Muscle layer of duodenum (tissue), 2 donors: ENCODE data around the gene TM9SF1.

Experiments used
- H3K27ac ChIP-seq: one replicate; pipeline ENCODE4 v1.7.0; 2013; ENCODE audit warnings: mild to moderate bottlenecking, low read length
- H3K27me3 ChIP-seq: one replicate; pipeline ENCODE4 v1.7.0; 2013; ENCODE audit warnings: low read depth, mild to moderate bottlenecking, control low read depth, low read length
- H3K36me3 ChIP-seq, 2 donors: one replicate each; pipeline ENCODE4 v1.7.0; 2013; ENCODE audit warnings: low read length in 2 of 2, control low read depth in 1 of 2, mild to moderate bottlenecking in 1 of 2; ENCODE audit not compliant: insufficient read depth in 2 of 2, control insufficient read depth in 1 of 2
- H3K4me1 ChIP-seq, 2 donors: one replicate each; pipeline ENCODE4 v1.7.0; 2013; ENCODE audit warnings: low read length in 2 of 2, mild to moderate bottlenecking in 2 of 2, control low read depth in 1 of 2, moderate library complexity in 1 of 2; ENCODE audit not compliant: insufficient read depth in 2 of 2, control insufficient read depth in 1 of 2
- H3K4me3 ChIP-seq, 2 donors: one replicate each; pipeline ENCODE4 v1.7.0; 2013; ENCODE audit warnings: low read length in 2 of 2, low read depth in 1 of 2, mild to moderate bottlenecking in 1 of 2
- H3K9me3 ChIP-seq, 2 donors: one replicate each; pipeline ENCODE4 v1.7.0; 2013; ENCODE audit warnings: low read length in 2 of 2, control low read depth in 1 of 2, mild to moderate bottlenecking in 1 of 2; ENCODE audit not compliant: control insufficient read depth in 1 of 2
- donor health status: healthy.

TM9SF1 gene

GRCh38 chr14:24145690-24146452 lies 49.4 kb downstream of the TM9SF1 start:
- H3K4me3 ChIP-seq: peak overlapping the region; percentile 80 to 94
- no peaks in the 10 kb centered on the region for H3K9me3 ChIP-seq
- H3K4me1 ChIP-seq: peaks cover 16 to 37% of the 10 kb centered on the region in 2 donors
- no peaks in the 10 kb centered on the region for H3K27me3 ChIP-seq
- peaks cover 21 to 28% of the 10 kb centered on the region in 2 donors for H3K36me3 ChIP-seq
- peak overlapping the region; percentile 90 for H3K27ac ChIP-seq

DNA sequence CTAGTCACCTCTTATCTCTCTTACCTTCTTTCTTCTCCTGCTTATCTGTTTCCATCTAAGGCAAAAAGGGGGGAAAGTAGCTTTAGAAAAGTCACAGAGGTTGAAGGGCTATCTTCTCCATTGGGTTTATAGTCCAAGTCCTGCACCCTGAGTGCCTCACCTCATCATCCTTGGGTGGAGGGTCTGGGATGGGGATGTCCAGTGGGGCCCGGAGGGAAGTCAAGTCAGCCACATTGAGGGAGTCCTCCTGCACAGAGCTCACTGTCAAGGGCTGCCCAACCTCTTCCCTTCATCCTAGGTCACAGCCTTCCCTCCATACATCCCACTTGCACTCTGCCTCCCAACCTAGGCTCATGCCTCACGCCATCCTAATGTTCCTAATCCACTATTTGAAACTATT lies 50.0 kb downstream of the TM9SF1 start:
- Histone ChIP-seq H3K27ac (peak overlapping the region; percentile 90), H3K36me3 (peaks cover 14 to 21% of the 10 kb centered on the region in 2 donors), H3K9me3 (no peaks in the 10 kb centered on the region), H3K4me3 (peak overlapping the region; percentile 80 to 94), H3K27me3 (no peaks in the 10 kb centered on the region), H3K4me1 (peaks cover 16 to 43% of the 10 kb centered on the region in 2 donors)

DNA sequence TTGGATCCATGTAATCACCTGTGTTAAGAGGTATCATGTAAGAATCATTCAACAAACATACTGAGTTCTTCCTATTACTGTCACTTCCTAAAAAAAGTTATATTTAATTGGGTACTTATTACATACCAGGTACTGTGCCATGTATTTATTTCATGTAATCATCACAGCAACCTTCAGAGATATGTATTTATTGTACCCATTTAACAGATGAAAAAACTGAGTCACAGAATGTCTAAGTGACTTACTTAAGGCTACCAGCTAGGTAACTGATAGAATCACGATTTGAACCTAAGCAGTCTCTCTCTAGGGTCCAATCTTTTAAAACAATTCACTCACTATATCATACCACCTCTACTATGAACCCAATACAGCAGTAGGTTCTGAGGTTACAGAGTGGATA lies 50.8 kb downstream of the TM9SF1 start:
- Histone ChIP-seq H3K4me1 (peaks cover 16 to 47% of the 10 kb centered on the region in 2 donors), H3K36me3 (peaks cover 7 to 16% of the 10 kb centered on the region in 2 donors), H3K27ac (peak overlapping the region; percentile 21), H3K27me3 (no peaks in the 10 kb centered on the region), H3K4me3 (no peak overlapping the region), H3K9me3 (no peaks in the 10 kb centered on the region)

DNA sequence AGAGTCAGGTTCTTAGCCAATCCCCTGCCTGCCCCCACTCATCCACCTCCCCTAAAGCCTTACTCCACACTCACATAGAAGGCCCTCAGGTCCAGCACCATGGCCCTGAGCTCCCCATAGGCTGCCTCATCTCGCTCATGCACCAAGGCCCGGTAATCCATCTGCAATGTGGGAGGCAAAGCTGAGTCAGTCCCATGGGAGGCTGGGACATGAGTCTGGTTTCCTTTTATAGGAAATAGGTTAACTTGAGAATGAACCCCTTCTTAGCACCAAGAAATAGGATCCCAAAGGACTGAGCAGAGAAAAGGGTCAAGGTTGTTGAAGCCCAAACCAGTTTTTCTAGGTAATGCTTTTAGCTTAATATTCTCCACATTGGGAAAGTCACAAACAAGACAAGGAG lies 51.7 kb downstream of the TM9SF1 start:
- Histone ChIP-seq H3K9me3 (no peaks in the 10 kb centered on the region), H3K4me1 (peaks cover 14 to 47% of the 10 kb centered on the region in 2 donors), H3K27ac (no peak overlapping the region), H3K4me3 (no peak overlapping the region), H3K36me3 (peaks cover 14 to 23% of the 10 kb centered on the region in 2 donors), H3K27me3 (no peaks in the 10 kb centered on the region)

- Histone ChIP-seq H3K27me3 (no peaks in the 10 kb centered on the region), H3K4me3 (peak within 1 kb of the TSS; percentile 84 to 91), H3K9me3 (no peaks in the 10 kb centered on the region), H3K27ac (peak within 1 kb of the TSS; percentile 46), H3K4me1 (peaks cover 18 to 57% of the 10 kb centered on the region in 2 donors), H3K36me3 (peaks cover 20 to 34% of the 10 kb centered on the region in 2 donors)
These were observed 54.0 kb downstream of the TM9SF1 start, which contains the start of gene EMC9 for GRCh38 chr14:24141097-24141880. TSS of gene EMC9 (minus strand) at chr14:24141591. CDS start at chr14:24141304, 287 bp downstream.

DNA sequence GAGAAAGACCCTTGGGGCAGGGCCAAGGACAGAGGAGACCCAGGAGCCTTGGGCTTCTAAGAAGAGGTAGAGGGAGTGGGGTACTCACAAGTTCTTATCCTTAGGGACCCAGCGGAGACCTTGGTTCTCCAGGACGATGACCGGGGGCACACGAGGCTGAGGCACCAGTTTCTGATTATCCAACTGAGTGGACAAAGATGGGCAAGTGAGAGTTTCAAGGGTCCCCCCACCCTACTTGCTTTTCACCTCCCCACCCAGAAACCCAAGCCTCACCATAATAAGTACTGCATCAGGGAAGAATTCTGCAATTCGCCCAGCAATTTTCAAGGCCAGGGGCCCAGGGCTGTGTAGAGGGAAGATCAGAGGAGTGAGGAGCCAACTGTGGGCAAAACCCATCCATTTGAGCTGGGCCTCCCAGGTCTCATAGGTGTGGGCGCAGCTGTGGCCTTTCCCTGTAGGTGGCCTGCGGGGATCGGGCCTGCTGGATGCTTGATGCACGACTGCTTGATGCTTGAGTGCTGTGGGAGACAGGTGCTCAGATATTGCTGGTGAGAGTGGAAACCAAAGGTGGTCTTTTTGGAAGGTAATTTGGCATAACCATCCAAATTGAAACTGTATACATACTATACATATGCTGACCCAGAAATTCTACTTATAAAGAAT lies 55.8 kb downstream of the TM9SF1 start:
- peaks cover 14 to 49% of the 10 kb centered on the region in 2 donors for H3K4me1 ChIP-seq
- no peak overlapping the region for H3K27ac ChIP-seq
- H3K27me3 ChIP-seq: no peaks in the 10 kb centered on the region
- H3K9me3 ChIP-seq: no peaks in the 10 kb centered on the region
- H3K4me3 ChIP-seq: peak overlapping the region in 1 of 2 donors; percentile 3
- peaks cover 20 to 34% of the 10 kb centered on the region in 2 donors for H3K36me3 ChIP-seq
